Kidney capillary endothelial cell (primary cell): ENCODE measurements around the gene GNE.

ENCODE experiments used
- DNase-seq: peaks from one replicate; pipeline ENCODE4 v3.0.0-alpha.2; 2018; ENCODE audit warnings: low spot score

Gene GNE

GRCh38 chr9:36165826-36166167 is 92.5 kb downstream of the GNE start:
- DNase-seq, result no peak

GRCh38 chr9:36164989-36165388 is 93.3 kb downstream of the GNE start:
- no peak for DNase-seq
